ENCODE data around the gene EFNA2.
"Not testable (repeated sequence)": the region's sequence is repeated elsewhere in the genome, so short reads cannot be mapped to it uniquely, and the experiment has no call there.

The EFNA2 gene

DNA sequence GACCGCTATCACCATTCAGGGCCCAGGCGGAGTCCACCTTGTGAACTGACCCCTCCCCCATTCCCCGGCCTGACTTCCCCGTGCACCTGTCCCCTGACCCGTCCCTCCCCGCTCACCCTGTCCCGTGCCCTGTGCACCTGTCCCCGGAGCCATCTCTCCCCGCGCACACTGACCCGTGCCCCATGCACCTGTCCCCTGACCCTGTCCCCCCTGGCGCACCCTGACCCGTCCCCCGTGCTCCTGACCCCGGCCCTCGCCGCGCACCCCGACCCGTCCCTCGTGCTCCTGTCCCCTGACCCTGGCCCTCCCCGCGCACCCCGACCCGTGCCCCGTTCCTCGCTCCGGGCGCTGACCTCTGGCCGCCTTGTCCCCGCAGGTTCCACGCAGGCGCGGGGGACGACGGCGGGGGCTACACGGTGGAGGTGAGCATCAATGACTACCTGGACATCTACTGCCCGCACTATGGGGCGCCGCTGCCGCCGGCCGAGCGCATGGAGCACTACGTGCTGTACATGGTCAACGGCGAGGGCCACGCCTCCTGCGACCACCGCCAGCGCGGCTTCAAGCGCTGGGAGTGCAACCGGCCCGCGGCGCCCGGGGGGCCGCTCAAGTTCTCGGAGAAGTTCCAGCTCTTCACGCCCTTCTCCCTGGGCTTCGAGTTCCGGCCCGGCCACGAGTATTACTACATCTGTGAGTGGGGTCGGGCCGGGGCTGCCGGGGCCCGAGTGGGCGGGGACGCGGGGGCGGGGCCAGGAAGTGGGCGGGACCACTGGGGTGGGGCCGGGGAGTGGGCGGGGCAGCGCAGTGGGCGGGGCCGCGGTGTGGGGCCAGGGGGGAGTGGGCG is 9.7 kb downstream of the EFNA2 start:
- DNase-seq (ENCODE audit: low read depth in 4 of 4, low spot score in 1 of 4): peak in 1 of 4 experiments; percentile 30

DNA sequence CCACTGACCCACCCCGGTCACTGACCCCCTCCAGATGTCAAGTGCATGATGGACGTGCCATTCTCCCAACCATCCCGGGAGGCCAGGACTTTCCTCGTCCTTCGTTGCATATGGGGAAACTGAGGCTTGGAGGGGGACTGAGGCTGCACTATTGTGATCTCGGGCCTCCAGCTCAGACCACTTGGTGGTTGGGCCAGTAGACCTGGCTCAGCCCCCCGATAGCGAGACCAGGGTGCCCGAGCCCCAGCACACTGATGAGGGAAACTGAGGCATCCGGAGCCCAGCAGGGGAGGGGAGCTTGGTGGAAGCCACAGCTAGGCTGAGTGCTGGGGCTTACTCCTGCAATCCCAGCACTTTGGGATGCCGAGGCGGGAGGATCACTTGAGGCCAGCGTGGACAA is 10.4 kb downstream of the EFNA2 start:
- DNase-seq (ENCODE audit: low read depth in 4 of 4, low spot score in 1 of 4): no peak

DNA sequence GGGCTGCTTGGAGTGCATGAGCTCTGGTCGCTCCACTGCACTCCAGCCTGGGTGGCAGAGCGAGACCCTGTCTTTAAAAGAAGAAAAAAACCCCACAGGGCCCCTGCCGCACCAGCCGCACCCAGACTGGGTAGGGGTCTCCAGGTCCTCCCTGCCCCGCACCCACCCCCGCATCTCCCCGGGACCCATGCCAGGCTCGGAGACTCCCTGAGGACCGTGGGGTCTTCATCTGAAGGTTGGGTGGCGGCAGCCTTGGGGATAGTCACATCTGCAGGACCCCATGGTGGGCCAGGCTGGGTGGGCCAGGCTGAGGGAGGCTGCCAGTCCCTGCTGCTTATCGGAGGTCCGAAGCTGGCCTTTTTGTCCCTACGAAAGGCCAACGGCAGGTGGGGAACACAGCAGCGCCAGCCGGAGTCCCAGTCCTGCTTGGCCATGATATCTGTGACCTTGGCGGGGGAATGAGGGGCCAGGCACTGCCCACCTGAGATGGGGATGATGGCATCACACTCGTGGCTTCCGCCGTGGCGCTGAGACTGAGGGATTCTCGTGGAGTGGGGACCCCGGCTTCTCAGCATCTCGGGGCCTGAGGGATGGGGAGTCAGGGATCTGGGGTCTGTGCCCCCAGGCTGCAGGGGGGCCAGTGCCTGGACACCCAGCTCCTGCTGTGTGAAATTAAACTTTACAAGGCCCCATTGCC is 11.1 kb downstream of the EFNA2 start:
- DNase-seq (ENCODE audit: low read depth in 4 of 4, low spot score in 1 of 4): no peak

DNA sequence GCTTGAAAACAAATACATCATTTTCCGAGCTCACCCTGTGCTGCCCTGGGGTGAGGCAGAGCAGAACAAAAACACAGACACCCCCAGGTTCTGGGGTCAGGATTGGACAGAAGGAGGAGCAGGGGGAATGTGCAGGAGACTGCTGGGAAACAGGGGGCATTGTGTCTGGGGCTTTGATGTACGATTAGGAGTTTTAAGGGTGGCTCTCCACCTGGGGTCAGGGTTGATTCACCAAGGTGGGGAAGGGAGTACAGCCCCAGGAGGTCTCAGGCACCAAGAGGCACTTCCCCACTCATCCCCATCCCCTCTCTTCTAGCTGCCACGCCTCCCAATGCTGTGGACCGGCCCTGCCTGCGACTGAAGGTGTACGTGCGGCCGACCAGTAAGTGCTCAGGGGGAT is 12.6 kb downstream of the EFNA2 start:
- no peak for DNase-seq (ENCODE audit: low read depth in 4 of 4, low spot score in 1 of 4)

DNA sequence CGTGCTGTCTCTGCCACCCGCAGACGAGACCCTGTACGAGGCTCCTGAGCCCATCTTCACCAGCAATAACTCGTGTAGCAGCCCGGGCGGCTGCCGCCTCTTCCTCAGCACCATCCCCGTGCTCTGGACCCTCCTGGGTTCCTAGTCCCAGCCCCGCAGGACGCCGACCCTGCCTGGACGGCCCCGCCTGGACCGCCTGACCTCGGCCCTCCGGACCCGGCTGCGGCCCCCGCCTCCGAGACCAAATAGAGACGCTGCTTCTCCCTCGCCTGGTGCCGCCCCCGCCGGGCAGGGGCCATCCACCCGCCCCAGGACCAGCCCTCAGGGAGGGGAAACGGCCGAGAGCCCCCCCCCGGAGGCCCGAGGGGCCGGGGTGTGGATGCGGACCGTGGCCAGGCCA is 14.1 kb downstream of the EFNA2 start:
- no peak for DNase-seq (ENCODE audit: low read depth in 4 of 4, low spot score in 1 of 4)

DNA sequence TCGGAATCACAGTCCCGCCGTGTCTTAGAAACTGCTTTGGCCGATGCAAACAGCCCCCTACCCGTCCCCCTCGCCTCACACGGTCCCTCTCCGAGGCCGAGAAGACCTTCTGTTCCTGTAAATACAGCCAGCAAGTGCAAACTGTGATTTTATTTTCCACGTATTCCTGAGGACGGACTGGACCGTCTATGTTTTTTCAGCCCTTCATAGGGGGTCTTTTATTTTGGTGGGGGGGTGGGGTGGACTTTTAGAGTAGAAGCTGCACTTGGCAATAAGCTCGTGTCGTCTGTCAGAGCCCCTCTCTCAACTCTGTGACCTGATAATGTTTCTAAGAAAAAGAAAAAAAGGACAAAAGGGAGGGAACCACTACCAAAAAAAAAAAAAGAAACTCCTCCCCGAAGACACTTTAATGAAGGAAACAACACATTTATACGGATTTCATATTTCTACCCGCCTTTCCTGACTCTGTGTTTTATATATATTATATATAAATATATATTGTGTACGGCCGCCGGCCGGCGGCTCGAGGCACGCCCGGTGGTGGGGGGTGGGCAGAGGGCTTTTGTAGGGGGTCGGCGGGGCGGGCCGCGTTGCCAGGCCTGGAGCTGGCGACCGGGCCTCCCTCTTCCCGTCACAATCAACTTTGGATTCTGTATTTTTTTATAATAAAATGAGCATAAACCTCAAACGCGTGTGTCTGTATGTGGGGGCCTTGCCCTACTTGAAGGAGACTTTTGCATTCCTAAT is 15.2 kb downstream of the EFNA2 start:
- DNase-seq (ENCODE audit: low read depth in 4 of 4, low spot score in 1 of 4): no peak

DNA sequence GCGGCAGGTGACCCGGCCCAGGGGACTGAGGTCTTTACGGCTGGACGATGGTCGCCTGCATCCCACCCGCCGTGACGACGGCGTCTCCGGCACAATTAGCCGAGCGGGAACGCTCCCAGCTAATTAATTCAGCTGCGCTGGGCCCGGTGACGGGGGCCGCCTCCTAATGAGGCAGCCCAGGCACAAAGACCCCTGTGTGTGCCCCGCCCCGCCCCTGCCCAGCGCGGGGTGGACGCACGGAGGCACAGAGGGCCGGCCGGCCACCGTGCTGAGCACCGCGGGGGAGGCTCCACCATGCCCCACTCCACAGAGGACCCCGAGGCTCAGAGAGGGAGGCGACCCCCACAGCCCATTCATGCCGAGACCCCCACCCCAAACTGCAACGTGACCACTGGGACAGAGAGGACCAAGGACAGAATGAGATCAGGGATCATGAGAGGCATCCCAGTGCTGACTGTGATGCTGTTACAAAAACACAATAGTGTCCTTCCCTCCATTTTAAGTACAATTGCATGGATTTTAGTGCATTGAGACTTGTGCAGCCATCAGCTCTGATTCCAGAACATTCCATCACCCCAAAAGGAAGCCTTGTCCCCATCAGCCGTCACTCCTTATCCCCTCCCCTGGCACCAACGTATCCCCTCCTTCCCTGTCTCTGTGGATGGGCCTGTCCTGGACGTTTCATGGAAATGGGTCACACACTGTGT is 17.0 kb downstream of the EFNA2 start:
- DNase-seq (ENCODE audit: low read depth in 4 of 4, low spot score in 1 of 4): no peak

DNA sequence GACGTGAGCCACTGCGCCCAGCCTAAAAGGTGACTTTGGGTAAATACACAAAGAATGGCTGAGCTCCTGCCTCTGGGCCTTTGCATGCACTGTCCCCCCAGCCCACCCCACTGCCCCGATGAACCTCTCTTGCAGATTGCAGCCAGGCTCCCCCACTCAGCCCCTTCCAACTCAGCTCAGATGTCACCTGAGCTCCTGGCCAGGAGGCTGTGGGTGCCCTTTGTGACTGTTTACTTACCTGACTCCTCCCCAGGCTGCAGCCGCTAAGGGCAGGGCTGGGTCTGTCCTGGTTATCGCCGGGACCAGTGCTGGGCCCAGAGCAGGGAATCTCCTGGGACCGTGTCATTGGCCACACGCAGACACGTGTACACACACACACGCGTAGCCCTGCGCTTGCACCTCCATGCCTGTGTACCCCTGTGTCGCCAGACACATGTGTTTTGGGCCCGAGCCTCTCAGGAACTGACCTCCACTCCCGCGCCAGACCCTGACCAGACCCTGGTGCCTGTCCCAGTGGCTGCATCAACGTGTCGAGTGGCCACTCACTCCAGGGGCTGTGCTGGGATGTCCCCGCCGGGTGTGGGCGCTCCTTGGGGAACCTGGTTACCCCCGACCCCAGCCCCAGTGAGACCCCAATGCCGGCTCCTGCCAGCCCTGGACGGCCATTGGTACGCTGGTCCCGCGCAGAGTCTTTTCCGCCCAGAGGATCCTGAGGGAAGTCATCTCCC is 18.7 kb downstream of the EFNA2 start:
- DNase-seq (ENCODE audit: low read depth in 4 of 4, low spot score in 1 of 4): no peak

DNA sequence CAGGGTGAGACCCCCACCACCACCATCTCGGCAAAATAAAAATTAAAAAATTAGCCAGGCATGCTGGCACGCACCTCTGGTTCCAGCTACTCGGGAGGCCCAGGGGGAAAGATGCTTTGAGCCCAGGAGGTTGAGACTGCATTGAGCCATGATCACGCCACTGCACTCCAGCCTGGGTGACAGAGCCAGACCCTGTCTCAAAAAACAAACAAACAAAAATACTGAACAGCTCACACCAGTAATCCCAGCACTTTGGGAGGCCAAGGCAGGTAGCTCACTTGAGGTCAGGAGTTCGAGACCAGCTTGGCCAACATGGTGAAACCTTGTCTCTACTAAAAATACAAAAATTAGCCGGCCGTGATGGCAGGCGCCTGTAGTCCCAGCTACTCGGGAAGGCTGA is 19.7 kb downstream of the EFNA2 start:
- not testable (repeated sequence) for DNase-seq (ENCODE audit: low read depth in 4 of 4, low spot score in 1 of 4)

DNA sequence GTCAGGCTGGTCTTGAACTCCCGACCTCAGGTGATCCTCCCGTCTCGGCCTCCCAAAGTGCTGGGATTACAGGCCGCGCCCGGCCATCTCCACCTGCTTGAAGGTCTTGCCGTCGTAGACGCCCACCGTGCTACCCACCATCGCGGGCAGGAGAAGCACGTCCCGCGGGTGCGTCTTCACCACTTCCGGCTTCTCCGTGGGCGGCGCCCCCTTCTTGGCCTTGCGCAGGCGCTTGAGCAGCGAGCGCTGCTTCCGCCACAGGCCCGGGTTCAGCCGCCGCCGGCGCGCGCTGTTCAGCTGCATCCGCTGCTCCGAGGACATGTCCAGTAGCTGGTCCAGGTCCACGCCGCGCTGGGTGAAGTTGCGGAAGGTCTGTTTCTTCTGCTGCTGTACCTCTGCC is 21.6 kb downstream of the EFNA2 start:
- no peak for DNase-seq (ENCODE audit: low read depth in 4 of 4, low spot score in 1 of 4)

DNA sequence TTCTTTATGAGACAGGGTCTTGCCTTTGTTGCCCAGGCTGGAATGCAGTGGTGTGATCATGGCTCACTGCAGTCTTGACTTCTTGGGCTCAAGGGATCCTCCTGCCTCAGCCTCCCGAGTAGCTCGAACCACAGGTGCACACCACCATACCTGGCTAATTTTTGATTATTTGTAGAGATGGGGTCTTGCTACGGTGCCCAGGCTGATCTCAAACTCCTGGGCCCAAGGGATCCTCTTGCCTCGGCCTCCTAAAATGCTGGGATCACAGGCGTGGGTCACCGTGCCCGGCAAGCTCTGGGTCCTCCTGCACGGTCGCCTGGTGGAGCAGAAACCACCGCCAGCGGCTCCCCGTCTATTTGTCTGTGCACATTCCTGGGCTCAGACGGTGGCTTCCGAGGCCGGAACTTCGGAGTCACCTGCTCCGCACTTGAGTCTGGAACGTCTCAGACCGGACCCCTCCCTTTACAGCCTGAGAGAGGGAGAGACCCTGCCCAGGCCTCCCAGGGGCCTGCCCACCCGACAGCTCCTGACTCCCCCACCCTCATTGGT is 22.2 kb downstream of the EFNA2 start:
- DNase-seq (ENCODE audit: low read depth in 4 of 4, low spot score in 1 of 4): no peak

DNA sequence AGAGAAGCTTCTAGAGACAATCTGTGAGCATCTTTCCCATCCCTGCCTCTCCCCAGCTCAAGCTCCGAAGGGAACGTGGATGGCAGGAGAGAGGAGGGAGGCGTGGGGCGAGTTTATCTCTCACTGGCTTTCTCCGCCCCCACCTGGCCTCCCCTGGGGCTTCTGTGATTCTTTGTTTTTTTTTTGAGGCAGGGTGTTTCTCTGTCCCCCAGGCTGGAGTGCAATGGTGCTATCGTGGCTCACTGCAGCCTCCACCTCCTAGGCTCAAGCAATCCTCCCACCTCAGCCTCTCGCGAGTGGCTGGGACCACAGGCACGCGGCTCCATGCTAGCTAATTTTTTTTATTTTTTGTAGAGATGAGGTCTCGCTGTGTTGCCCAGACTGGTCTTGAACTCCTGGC is 23.0 kb downstream of the EFNA2 start:
- no peak for DNase-seq (ENCODE audit: low read depth in 4 of 4, low spot score in 1 of 4)

DNA sequence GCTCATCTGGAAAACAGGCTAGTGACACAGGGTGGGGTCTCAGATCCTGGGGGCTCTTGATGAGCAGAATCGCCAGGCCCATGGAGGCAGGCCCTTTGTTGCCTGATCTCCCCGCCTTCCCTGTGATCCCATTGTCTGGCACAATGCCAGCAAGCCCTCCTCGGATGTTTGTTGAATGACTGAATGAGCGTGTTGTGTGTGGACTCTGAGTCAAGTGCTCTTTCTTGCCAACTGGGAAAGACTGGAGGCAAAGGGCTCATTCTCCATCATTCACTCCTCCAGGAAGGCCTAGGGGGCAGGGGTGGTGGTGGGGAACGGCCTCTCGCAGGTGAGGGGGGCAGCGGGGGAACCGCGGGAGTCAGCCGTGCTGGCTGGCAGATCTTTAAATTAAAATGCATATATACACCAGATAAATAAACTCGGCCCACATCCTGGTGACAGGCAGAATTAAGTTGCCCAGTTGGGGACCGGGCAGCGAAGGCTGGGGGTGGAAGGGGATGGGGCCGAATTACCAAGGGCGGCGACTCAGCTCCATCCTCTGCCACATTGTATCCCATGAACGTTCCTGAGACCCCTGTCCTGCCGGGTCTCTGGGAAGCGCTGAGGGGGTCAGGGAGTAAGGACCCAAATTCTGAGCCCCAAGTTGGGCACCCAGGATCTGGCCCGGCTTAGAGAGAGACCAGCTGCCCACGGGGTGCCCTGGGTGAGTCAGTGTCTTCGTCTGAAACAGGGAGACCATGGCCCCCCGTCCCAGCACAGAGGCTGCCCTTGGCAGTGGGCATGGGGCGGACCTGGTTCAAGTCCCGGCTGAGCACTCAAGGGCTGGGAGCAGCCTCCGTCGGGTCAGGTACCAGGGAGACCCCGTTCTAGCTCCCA is 24.5 kb downstream of the EFNA2 start:
- DNase-seq (ENCODE audit: low read depth in 4 of 4, low spot score in 1 of 4): no peak

DNA sequence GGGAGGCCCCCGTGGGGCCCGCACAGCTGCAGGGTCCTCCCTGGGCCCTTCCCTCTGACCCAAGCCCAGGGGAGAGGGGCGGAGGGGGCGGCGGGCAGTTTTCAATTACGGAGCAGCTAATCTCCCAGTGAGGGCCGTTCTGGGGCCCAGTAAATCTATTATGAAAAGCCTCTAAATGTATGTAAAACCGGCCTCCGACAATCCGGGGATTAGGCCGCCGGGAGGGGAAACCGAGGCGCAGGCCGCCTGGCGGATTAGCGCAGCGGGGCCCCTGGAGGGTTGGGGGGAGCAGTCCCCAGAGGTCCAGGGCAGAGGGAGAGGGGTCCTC is 25.1 kb downstream of the EFNA2 start:
- DNase-seq (ENCODE audit: low read depth in 4 of 4, low spot score in 1 of 4): no peak

DNA sequence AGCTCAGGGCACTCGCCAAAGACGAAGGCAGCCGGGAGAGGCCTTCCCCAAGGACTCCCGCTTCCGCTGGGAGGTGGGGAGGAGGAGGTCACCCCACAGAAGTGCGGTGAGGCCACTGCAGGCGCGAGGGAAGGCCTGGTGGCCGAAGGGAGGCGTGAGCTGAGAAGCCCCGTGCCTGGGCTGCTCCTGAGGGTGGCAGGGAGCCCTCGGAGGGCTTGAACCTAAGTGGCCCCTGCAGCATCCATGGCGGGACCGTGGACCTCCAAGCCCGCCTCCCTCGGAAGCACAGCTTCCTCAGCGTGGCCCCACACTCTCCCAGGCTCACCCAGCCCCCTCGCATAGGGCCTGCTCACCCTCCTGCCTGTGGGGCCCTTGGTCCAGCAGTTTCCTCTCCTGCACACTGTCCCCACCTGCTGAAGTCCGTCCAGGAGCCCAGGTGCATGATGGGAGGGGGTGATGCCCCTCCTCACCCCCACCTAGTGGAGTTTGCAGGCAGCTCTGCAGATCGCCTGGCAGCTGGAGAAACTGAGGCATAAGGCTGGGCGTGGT is 25.9 kb downstream of the EFNA2 start:
- DNase-seq (ENCODE audit: low read depth in 4 of 4, low spot score in 1 of 4): no peak

DNA sequence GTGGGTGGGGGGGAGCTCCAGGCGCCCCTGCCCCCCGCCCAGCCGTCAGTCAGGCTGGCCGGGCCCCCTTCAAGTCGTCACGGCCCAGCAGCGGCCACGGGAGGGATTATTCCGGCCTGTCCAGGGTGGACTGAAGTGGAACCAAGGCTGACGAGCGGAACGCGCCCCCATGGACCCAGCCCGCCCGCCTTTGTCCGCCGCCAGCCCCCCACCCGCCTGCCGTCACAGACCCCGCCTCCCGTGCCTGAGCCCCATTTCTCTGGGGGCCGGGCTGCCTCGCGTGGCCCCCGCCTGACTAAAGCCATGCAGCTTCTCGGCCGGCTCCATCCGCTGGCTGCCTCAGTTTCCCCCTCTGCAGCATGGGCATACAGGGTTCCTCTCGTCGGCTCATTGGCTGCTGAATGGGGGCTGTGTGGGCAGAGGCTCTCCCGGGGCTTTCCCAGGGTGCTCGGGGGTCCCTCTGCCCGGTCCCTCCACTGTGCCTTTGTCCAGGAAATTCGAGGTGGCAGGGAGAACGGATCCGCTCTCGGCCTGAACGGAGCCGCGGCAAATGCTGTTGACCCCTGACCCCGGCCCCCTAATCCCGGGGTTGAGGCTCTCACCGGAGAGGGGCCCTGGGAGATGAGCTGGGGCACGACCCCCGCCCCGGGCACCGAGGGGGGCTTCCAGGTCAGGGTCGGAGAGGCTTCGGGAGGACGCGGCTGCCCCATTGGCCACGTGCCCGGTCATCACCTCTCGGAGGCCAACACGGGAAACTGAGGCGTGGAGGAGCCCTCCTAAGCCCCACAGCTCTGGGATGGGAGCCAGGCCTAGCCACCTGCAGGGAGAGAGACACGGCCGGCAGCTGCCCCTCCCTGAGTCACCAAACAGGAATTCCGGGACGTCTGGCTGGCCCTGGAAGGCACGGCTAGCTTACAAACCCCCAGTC is 27.4 kb downstream of the EFNA2 start:
- no peak for DNase-seq (ENCODE audit: low read depth in 4 of 4, low spot score in 1 of 4)

DNA sequence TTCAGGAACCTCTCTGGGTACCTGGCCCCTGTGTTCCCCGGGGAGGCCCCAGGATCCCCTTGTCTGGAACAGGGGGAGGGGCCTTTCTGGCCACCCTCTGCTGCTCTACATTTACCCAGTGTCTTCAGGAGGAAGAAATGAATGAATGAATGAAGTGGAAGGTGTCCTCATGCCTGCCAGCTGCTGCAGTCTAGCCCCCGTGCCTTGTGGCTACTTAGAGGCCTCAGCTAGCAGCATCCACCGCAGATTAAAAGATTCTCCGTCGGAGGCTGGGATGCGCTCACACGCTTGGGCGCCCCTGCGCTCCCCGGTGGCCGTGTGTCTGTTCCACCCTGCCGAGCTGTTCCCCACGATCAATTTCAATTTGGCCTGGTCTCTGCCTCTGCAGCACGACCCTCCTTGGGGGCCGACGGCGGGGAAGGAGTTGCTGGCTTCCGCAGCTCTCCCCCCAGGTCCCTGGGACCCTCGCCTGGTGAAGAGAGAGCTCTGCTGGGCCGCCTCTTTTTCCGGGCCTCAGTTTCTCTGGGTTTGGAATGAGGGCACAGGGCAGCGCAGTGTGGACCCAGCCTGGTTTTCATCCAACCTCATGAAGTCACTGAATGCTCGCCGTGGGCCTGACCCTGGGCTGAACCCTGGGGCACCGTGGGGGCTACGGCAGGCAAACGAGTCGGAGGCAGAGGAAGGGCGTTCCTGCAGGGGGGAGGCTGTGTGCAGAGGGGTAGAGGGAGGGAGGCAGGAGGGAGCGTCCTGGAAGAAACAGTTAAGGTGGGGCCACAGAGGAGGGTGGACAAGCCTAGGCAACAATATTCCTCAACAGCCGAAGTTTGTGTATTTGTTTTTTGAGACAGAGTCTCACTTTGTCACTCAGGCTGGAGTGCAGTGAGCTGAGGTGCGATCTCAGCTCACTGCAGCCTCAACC is 28.3 kb downstream of the EFNA2 start:
- no peak for DNase-seq (ENCODE audit: low read depth in 4 of 4, low spot score in 1 of 4)
